GM21515 (cell line): ENCODE results near the gene MTF2.

Experiments used
- ATAC-seq: cut with Tn5 transposase; IDR thresholded peaks from one replicate; pipeline ENCODE4 v1.9.1; 2021; ENCODE audit not compliant: unreplicated experiment

Gene MTF2

DNA sequence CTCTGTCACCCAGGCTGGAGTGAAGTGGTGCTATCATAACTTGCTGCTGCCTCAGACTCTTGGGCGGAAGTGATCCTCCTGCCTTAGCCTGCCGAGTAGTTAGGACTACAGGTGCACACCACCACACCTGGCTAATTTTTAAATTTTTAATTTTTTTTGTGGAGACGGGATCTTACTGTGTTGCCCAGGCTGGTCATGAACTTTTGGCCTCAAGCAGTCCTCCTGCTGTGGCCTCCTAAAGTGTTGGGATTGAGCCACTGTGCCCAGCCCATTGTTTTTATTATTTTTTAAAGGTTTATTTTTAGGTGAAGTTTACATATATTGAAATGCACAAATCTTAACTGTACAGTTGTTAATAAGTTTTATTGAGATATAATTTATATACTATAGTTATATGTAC is 3.2 kb downstream of the MTF2 start:
- no peak for ATAC-seq

DNA sequence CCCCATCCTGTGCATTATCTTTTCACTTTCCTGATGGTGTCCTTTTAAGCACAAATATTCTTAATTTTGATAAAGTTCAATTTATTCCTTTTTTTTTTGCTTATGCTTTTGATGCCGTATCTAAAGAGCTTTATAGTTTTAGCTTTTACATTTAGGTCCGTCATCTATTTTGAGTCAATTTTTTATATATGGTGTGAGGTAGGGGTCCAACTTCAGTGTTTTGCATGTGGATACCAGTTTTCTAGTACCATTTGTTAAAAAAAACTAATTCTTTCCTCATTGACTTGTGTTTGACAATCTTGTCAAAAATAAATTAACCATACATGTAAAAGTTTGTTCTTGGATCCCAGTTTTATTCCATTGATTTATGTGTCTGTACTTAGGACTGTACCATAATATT is 4.9 kb downstream of the MTF2 start:
- ATAC-seq, result no peak

DNA sequence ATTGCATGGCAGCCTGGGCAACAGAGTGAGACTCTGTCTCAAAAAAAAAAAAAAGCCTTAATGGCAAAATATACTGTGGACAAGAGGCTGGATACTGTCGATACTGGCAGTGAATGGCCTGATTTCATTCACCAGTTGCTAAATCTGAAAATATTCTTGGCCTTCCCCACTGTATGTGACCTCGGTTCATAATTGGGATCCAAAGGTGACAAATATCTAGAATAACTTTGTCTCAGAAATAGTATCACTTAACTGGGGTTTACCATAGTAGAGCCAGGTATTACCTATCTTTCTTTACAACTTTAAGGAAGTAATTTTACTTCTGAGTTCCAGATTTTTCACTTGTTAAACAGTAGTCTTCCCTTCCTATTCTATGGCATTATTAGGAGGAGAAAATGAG is 8.4 kb downstream of the MTF2 start:
- no peak for ATAC-seq

DNA sequence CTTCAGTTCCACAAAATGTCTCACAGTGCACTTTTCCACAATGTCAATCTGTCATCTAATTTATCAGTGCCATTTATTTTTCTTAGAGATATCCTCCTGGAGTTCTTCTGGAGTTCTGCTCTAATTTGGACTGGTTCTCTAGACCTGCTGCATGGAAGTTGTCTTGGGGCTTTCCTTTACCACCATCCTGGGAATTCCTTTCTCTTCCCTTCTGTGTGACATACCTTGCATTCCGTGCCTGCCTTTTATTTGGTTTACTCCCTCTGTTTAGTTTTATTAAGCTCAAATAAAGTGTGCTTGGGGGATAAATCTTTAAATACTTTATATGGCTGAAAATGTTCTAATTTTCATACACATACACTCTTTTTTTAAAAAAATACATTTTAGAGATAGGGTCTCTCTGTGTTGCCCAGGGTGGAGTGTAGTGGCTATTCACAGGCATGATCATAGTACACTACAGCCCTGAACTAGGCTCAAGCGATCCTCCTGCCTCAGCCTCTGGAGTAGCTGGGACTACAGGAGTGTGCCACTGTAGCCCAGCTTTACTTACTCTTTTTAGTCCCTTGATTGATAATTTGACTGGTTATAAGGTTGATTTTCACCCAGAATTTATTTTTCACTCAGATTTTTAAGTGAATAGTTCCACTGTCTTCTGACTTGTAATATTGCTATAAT is 14.4 kb downstream of the MTF2 start:
- ATAC-seq, result no peak

DNA sequence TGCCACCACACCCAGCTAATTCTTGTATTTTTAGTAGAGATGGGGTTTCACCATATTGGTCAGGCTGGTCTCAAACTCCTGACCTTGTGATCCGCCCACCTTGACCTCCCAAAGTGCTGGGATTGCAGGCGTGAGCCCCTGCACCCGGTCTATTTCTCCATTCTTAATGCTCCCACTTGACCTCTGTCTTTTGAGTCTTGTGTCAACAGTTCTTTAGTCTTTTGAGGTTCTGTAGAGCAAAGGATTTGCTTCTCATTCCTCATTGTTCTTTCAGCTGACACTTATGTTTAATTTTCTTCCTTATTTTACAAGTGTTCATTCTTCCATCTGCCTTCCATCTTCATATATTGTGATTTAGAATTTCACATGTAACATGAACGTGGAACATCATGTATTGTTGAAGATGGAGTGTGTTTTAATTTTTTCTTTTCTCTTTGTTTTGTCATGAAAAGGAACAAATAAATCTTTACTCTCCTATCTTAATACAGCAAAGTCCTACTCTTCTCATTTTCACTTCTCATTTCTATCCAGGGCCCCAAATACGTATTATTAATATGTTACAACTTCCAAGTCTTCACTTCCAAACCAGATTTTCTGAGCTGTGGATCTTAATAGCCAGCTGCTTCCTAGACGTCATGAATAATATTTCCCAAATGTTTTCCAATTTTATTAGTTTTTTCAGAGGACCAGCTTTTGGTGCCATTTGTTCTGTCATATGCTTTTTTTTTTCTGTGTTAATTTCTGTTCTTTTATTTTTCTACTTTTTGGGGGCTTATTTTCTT is 16.9 kb downstream of the MTF2 start:
- no peak for ATAC-seq

DNA sequence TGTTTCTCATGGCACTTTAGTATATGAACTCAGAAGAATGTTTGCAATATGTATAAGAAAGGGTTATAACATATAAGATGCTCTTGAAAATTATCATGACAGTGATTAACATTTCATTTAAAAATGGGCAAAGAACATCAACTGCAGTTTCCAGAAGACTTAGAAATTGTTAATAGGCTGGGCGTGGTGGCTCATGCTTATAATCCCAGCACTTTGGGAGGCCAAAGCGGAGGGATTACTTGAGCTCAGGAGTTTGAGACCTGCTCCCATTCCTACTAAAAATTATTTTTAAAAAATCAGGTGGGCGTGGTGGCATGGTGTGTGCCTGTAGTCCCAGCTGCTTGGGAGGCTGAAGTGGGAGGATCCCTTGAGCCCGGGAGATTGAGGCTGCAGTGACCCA is 23.1 kb downstream of the MTF2 start:
- no peak for ATAC-seq

DNA sequence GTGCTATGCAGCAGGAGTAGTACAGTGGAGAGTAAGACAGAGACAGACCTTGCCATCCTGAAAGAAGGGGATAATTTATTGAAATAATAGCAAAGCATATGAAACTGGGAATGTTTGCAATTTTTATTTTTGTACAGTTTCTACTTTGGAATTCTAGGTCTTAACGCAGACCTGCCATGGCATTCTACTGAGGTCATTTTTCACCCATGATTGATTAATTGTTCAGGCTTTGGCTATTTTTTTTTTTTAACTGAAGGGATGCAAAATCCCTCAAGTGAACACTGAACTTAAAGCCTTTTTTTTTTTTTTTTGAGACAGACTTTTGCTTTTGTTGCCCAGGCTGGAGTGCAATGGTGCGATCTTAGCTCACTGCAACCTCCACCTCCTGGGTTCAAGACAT is 27.1 kb downstream of the MTF2 start:
- no peak for ATAC-seq

DNA sequence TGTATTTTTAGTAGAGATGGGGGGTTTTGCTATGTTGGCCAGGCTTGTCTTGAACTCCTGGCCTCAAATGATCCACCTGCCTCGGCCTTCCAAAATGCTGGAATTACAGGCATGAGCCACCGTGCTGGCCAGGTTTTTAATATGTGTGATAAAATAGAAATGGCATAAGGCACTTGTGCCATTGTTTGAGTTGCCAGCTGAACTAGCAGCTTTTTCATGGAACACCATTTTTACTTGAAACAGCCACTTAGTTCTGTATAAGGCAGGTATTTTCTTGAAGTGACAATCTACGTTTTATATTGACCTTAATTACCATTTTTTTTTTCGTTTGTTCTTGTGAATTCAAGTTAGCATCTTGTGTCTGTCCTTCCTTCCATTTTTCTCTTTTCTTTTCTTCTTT is 28.3 kb downstream of the MTF2 start:
- ATAC-seq, result no peak

DNA sequence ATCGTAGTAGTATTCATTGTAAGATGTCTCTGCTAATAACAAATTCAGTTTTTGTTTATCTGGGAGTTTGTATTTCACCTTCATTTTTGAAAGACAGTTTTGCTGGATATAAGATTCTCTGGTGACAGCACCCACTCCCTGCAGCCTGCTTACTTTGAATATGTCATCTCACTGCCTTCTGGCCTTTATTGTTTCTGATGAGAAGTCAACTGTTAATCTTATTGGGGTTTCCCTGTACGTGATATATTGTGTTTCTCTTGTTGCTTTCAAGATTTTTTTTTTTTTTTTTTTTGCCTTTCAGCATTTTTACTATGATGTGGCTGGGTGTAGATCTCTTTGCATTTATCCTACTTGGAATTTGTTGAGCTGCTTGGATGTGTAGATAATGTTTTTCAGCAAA is 29.3 kb downstream of the MTF2 start:
- no peak for ATAC-seq

DNA sequence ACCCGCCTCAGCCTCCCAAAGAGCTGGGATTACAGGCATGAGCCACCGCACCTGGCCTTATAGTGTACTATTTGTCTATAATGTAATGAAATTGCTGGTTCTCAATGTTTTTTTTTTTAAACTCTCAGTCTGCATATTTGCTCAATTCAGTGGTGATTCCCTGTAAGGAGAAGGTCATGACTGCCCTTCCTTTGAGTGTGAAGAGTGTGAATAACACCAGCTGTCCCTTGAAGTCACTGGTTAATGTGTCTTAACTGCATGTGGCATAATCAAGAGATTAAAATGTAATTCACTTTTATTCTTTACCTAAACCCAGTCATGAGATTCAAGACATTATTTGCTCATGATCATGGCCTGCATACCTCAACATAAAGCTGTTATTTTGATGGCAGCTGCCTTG is 30.5 kb downstream of the MTF2 start:
- ATAC-seq, result no peak

DNA sequence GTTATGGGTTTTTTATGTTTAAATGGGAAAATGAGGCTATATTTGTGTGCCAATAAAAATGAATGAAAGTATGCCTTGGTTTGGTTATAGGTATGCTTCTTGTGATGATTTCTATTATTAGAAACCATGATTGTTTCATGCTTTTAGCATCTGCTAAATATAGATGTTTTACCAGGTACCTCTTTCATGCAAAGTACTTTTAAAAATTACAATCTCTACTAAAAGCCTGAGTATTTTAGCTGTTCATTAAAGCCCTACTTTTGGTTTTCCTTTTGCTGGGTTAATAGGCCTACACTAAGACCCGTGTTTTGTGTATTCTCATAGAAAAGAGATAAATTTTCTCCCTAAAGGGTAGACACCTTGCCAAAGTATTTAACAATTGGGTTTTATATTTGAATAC is 32.0 kb downstream of the MTF2 start:
- ATAC-seq, result no peak

DNA sequence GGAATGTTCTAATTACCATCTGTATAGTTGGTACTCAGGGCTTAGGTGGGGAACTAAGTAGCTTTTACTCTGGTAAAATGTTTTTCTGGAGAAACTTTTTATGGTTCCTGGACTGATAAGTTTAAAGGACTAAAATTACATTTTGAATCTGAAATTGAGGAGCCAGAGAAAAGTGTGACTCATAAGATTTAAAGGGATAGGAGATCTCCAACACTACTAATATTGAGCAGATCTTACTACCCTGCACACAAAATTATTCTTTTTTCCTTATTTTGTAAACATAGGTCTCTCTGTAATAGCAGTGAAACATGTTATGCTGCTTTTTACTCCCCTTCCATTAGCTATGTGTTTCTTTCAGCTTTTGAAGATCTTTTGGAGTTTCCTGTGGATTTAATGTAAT is 32.5 kb downstream of the MTF2 start:
- ATAC-seq, result no peak

DNA sequence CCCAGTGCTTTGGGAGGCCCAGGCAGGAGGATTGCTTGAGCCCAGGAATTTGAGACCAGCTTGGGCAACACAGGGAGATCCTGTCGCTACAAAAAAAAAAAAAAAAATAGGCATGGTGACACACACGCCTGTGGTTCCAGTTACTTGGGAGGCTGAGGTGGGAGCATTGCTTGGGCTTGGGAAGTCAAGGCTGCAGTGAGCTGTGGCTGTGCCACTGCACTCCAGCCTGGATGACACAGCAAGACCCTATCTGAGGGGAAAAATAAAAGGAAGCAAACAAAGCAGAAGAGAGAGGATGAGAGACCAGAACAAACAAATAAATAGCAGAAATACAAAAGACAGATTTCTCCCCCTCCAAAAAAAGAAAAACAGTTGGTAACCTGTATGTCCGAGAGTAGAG is 34.0 kb downstream of the MTF2 start:
- no peak for ATAC-seq

DNA sequence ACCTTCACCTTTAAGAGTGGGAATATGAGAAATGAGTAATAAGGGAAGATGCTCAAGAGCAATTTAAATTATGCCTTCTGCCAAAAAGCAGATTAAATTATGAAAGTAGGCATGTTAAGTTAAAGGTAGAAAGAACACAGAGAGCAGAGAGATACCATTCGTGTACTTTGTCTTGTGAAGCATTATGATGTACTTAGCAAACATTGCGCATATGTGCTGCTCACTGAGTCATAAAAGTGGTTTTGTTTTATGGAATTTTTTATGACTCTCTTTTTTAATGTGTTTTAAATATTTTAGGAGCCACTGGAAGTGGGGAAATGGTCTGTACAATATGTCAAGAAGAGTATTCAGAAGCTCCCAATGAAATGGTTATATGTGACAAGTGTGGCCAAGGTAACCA is 35.3 kb downstream of the MTF2 start:
- ATAC-seq, result no peak

DNA sequence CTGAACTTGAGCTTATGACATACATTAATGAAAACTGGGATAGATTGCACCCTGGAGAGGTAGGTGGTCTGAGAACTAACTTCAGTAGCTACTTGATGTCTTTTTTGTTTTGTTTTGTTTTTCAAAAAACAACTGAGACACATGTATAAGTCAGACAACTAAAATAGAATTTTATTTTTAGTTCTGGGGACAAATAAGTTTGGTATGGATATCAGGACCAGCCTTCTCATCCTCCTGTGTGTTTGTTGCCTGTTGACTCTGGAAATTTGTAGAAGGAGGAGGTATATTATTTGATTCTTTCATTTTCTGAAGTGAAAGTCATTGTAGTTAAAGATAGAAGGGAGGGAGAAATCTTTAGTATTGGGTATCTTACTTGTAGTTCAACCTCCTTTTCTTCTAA is 41.5 kb downstream of the MTF2 start:
- ATAC-seq, result no peak

DNA sequence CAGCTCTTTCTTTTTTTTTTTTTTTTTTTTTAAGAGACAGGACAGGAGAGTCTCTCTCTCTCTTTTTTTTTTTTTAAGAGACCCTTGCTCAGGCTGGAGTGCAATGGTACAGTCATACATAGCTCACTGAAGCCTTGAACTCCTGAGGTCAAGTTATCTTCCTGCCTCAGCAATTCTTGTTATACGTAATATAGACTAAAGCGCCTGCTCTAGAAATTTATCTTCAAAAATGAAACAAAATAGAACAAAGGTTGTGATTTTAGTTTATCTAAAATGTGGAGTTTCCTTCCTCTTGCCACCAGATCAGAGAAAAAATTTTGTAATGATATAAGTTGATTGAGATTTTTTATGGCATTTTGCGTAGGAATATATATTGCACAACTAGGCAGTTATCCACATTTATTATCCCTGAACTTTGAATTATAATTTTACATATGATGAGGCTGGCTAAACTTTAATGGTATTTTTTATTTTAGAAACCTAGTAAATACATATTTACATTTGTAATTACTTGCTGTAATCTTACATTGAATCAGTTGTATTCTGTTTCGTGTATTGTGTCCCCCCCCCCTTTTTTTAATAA is 44.2 kb downstream of the MTF2 start:
- ATAC-seq, result no peak

DNA sequence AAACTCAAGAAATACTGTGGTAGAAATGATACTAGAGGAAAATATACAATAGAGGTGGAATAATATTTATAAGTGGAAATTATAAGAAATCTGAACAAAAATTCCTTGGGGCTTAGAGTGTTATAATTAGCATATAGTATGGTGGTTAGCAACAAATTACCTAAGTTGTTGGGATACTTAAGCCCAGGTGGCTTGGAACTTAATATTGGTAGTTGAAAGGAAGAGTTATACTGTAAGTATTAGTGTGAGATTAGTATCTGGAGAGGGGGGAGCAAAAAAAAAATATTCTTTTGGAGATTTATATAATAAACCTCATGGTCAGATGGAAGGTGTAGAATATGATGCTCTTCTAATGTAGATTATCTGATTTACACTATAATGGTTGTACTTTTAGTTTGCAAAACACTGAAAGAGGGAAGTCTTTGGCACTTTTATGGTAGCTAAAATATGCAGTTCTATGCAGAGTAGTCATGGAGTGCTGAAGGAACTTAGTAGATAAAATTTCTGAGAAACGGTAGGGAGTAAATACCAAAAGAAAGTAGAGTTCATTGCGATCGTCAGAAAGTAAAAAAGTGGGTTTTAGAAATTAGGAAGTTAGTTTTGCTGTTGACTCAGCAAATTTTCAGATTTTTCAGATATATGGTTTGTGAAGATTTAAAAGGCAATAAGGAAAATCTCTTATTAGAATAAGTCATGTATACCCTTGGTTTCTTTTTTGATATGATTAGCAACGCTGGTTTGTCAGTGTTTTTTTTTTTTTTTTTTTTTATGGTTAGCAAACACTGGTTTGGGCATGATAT is 45.7 kb downstream of the MTF2 start:
- no peak for ATAC-seq

DNA sequence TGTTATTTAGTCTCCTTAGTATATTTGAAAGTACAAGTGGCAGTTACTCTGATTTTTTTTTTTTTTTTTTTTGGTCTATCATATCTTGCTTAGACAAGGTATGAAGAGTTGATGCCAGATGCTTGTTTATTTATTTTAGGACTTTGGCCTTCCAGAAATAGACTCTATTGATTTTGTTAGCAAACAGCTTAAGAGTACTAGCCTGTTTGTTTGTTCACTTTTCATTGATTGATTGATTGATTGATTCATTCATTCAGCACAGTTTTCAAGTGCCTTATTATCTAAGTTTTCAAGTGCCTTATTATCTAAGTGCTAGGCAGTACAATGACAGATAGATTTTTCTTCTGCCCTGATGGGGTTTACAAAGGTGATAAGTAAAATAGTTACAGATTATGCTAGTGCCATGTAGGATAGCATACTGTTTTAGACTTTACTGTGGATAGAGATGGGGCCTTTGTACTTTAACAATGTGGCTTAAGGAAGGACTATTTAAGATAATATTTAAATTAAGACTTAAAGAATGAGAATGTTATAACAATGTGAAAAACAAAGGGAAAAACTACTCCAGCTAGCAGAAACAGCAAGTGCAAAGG is 50.5 kb downstream of the MTF2 start:
- no peak for ATAC-seq

DNA sequence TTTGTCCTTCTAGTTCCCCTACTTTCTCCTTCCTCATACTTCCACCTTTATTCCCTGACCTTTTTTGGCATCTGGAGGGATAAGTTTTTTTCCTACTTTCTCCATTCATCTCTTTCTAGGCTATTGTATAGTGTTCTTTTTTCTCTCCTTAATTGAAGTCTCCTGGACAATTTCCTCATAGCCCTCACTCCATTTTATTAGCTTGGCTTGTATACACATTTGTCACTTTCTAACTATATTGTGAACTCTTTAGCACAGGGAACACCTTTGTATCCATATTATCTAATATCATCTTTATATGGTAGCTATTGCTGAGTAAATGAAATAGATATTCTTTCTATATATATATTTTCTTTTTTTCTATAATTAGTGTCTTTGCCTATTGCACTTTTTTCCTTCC is 53.6 kb downstream of the MTF2 start:
- no peak for ATAC-seq

DNA sequence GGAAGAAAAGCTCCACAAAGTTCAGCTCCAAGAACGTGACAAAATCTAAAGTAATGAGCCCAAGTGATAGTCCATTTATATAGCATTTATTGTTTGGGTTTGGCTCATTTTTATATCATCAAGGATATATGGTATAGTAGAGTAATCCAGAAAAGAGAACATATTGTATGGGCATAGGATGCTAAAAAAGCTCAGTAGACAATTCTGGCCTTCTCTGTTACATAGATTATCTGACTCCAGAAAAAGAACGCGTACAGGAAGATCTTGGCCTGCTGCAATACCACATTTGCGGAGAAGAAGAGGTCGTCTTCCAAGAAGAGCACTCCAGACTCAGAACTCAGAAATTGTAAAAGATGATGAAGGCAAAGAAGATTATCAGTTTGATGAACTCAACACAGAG is 57.4 kb downstream of the MTF2 start:
- no peak for ATAC-seq

DNA sequence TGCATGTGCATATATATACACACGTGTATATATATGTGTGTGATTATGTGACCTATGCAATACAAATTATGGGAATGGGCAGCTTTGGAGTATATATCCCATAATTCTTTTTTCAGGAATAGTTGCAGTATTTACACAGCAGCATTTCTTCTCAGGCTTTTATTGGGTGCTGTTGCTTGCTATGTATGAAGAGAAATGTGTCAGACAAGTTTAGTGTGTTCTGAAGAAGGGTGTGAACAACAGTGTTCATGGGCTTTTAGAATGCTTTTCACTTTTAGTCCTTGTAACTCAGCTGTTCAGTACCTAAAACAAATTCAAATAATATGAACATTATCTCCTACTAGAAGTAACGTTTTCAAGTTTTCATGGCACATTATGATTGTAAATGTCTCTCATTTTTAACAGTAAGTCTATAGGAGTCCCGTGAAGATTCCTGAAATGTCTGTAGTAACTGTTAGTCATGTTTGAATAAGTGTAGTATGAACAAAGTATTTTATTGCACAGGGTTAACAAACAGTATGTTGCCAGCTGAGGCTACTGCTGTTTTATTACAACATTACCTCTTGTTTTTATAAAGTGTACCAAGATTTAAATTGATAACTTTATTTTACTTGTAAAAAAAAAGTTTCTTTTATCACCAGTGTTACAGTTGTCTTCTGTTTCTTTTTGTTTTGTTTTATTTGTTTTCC is 58.7 kb downstream of the MTF2 start:
- no peak for ATAC-seq
